SW480 (cell line): ENCODE measurements around the gene IST1.
"Not testable (repeated sequence)": the region's sequence is repeated elsewhere in the genome, so short reads cannot be mapped to it uniquely, and the experiment has no call there.

Experiments used
- DNase-seq: peaks from one replicate; pipeline ENCODE4 v3.0.0-alpha.2; 2016; ENCODE audit warnings: low spot score

The IST1 gene

GRCh38 chr16:71882505-71883167 is 12.7 kb upstream of the IST1 start:
- DNase-seq: peak; percentile 76

GRCh38 chr16:71883168-71883848 is 12.0 kb upstream of the IST1 start:
- DNase-seq: peak; percentile 50

- DNase-seq: peak; percentile 52
Measured at GRCh38 chr16:71883849-71884638, 11.3 kb upstream of the IST1 start, which contains the start of gene ZNF821. Gene ZNF821 (minus strand): TSS chr16:71884182. CDS start chr16:71879946, 4,236 bp downstream.

GRCh38 chr16:71885261-71885650 is 10.1 kb upstream of the IST1 start:
- DNase-seq: peak; percentile 2

GRCh38 chr16:71889147-71889546 is 6.2 kb upstream of the IST1 start:
- no peak for DNase-seq

- no peak for DNase-seq
Measured at GRCh38 chr16:71893888-71894228, 1.5 kb upstream of the IST1 start.

- peak; percentile 40 for DNase-seq
Measured at GRCh38 chr16:71894229-71894920, 956 bp upstream of the IST1 start.

- DNase-seq: no peak
Measured at GRCh38 chr16:71895679-71896365, 491 bp downstream of the IST1 start.

- DNase-seq: no peak
Measured at GRCh38 chr16:71896764-71897368, 1.5 kb downstream of the IST1 start.

GRCh38 chr16:71899171-71899570 is 3.8 kb downstream of the IST1 start:
- DNase-seq: no peak

GRCh38 chr16:71902656-71903365 is 7.5 kb downstream of the IST1 start:
- no peak for DNase-seq

GRCh38 chr16:71903608-71904007 is 8.3 kb downstream of the IST1 start:
- no peak for DNase-seq

- no peak for DNase-seq
Measured at GRCh38 chr16:71904239-71904638, 8.9 kb downstream of the IST1 start.

- not testable (repeated sequence) for DNase-seq
Measured at GRCh38 chr16:71905765-71906164, 10.4 kb downstream of the IST1 start.

GRCh38 chr16:71911121-71911520 is 15.8 kb downstream of the IST1 start:
- no peak for DNase-seq

GRCh38 chr16:71912534-71913275 is 17.4 kb downstream of the IST1 start:
- no peak for DNase-seq

GRCh38 chr16:71914802-71915201 is 19.5 kb downstream of the IST1 start:
- DNase-seq: no peak

GRCh38 chr16:71915350-71915749 is 20.0 kb downstream of the IST1 start:
- DNase-seq: no peak

GRCh38 chr16:71916397-71916920 is 21.1 kb downstream of the IST1 start:
- no peak for DNase-seq

GRCh38 chr16:71917900-71918299 is 22.6 kb downstream of the IST1 start:
- no peak for DNase-seq
